DOHH2 (cell line): ENCODE data around the gene MYO1D.

Source experiments
- H3F3A ChIP-seq: fragments of 200-600 bp; sonication (generic), shearing (Covaris generic); 2 replicates; pipeline ENCODE4 v1.6.0; 2016; ENCODE audit warnings: antibody characterized with exemption, mild to moderate bottlenecking; ENCODE audit not compliant: control insufficient read depth, insufficient read depth
- H3K27ac ChIP-seq: fragments of 200-600 bp; sonication (generic); 2 replicates; pipeline ENCODE4 v1.5.1; 2014; ENCODE audit warnings: low read depth, mild to moderate bottlenecking, low read length, moderate library complexity
- H3K27me3 ChIP-seq: fragments of 200-600 bp; sonication (generic); 2 replicates; pipeline ENCODE4 v1.6.1; 2014; ENCODE audit warnings: mild to moderate bottlenecking, low read length, mixed read lengths; ENCODE audit not compliant: control insufficient read depth
- H3K36me3 ChIP-seq: fragments of 200-600 bp; sonication (generic); 2 replicates; pipeline ENCODE4 v1.6.1; 2014; ENCODE audit warnings: mild to moderate bottlenecking, low read length, moderate library complexity, mixed read lengths; ENCODE audit not compliant: control insufficient read depth
- H3K4me1 ChIP-seq: fragments of 200-600 bp; sonication (generic); 2 replicates; pipeline ENCODE4 v1.6.1; 2014; ENCODE audit warnings: mild to moderate bottlenecking, low read length, mixed read lengths; ENCODE audit not compliant: control insufficient read depth
- H3K4me2 ChIP-seq: fragments of 200-600 bp; sonication (generic); 2 replicates; pipeline ENCODE4 v1.6.0; 2014; ENCODE audit warnings: mild to moderate bottlenecking, low read length, moderate library complexity
- H3K4me3 ChIP-seq: fragments of 200-600 bp; sonication (generic); 2 replicates; pipeline ENCODE4 v1.5.1; 2014; ENCODE audit warnings: mild to moderate bottlenecking, low read length, mixed read lengths
- H3K79me2 ChIP-seq: fragments of 200-600 bp; sonication (generic); 2 replicates; pipeline ENCODE4 v1.6.1; 2014; ENCODE audit warnings: mild to moderate bottlenecking, low read length, mixed read lengths; ENCODE audit not compliant: control insufficient read depth
- H3K9me2 ChIP-seq: fragments of 200-600 bp; sonication (generic); replicated peaks from 2 replicates; pipeline ENCODE4 v1.6.1; 2014; ENCODE audit warnings: mild to moderate bottlenecking, low read length, mixed read lengths; ENCODE audit not compliant: control insufficient read depth
- H3K9me3 ChIP-seq: fragments of 200-600 bp; sonication (generic); 2 replicates; pipeline ENCODE4 v1.6.1; 2014; ENCODE audit warnings: antibody characterized with exemption, low read length, mixed read lengths; ENCODE audit not compliant: control insufficient read depth, insufficient read depth
- H4K20me1 ChIP-seq: fragments of 200-600 bp; sonication (generic); 2 replicates; pipeline ENCODE4 v1.6.0; 2014; ENCODE audit warnings: low read depth, mild to moderate bottlenecking, antibody characterized with exemption, low read length, moderate library complexity; ENCODE audit not compliant: control insufficient read depth, insufficient read depth
- EZH2phosphoT487 ChIP-seq: fragments of 200-600 bp; sonication (generic); IDR thresholded peaks from 2 replicates; pipeline ENCODE4 v1.6.1; 2017; ENCODE audit warnings: borderline replicate concordance, mild to moderate bottlenecking, antibody characterized with exemption, low read length, moderate library complexity, mixed read lengths
- TF ChIP-seq, protein P1 (sequence below): fragments of 200-600 bp; sonication (generic); IDR thresholded peaks from one replicate; pipeline ENCODE4 v1.5.1; 2014; ENCODE audit warnings: antibody characterized with exemption, mild to moderate bottlenecking, low read depth, low read length; ENCODE audit not compliant: poor library complexity, severe bottlenecking

The MYO1D gene

DNA sequence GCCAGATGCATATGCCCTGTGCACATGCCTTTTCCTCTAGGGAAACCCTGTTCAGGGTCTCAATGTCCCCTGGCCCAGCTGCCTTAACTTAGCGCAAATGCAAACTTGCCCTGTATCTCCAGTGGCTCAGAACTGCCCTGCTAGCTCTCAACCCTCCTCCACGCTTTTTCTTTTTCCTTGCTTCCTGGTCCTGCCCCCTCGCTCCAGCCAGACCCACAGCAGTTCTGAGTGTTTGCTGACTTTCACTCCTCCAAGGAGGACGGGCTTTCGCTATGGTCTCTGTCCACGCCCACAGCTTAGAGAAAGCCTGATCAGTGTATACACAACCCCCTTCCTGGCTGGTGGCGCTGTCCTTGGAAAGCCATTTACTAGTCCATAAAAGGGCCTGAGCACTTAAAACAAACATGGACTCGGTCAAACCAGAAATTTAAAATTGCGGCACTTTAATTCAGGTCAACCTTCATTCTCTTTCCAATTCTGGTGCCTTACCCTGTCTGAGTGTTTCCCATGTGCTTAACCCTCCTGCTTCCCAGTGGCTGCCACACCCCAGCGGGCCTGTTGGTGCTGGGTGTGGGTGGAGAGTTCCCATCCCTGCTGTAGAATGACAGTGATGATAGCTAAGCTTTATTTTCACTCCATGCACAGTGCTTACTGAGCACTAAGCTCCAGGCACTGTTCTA is 35.4 kb upstream of the MYO1D start:
- no peak overlapping the region for H3K4me3 ChIP-seq
- TF ChIP-seq, protein P1, sequence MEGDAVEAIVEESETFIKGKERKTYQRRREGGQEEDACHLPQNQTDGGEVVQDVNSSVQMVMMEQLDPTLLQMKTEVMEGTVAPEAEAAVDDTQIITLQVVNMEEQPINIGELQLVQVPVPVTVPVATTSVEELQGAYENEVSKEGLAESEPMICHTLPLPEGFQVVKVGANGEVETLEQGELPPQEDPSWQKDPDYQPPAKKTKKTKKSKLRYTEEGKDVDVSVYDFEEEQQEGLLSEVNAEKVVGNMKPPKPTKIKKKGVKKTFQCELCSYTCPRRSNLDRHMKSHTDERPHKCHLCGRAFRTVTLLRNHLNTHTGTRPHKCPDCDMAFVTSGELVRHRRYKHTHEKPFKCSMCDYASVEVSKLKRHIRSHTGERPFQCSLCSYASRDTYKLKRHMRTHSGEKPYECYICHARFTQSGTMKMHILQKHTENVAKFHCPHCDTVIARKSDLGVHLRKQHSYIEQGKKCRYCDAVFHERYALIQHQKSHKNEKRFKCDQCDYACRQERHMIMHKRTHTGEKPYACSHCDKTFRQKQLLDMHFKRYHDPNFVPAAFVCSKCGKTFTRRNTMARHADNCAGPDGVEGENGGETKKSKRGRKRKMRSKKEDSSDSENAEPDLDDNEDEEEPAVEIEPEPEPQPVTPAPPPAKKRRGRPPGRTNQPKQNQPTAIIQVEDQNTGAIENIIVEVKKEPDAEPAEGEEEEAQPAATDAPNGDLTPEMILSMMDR: no peak
- TF ChIP-seq EZH2phosphoT487: no peak
- no peaks in the 10 kb centered on the region for H3K9me3 ChIP-seq
- H3K79me2 ChIP-seq: no peaks in the 10 kb centered on the region
- H3K4me2 ChIP-seq: no peak overlapping the region
- H3K9me2 ChIP-seq: no peaks in the 10 kb centered on the region
- H3F3A ChIP-seq: no peaks in the 10 kb centered on the region
- H4K20me1 ChIP-seq: no peaks in the 10 kb centered on the region
- H3K4me1 ChIP-seq: no peaks in the 10 kb centered on the region
- H3K27me3 ChIP-seq: no peaks in the 10 kb centered on the region
- H3K27ac ChIP-seq: no peak overlapping the region
- no peaks in the 10 kb centered on the region for H3K36me3 ChIP-seq

- no peaks in the 10 kb centered on the region for H3K36me3 ChIP-seq
- H3K4me3 ChIP-seq: no peak overlapping the region
- no peak overlapping the region for H3K4me2 ChIP-seq
- no peak overlapping the region for H3K27ac ChIP-seq
- H3K79me2 ChIP-seq: no peaks in the 10 kb centered on the region
- no peaks in the 10 kb centered on the region for H3F3A ChIP-seq
- no peaks in the 10 kb centered on the region for H3K4me1 ChIP-seq
- H3K27me3 ChIP-seq: no peaks in the 10 kb centered on the region
- no peaks in the 10 kb centered on the region for H4K20me1 ChIP-seq
- no peaks in the 10 kb centered on the region for H3K9me2 ChIP-seq
- TF ChIP-seq, protein P1: no peak
- TF ChIP-seq EZH2phosphoT487: no peak
- H3K9me3 ChIP-seq: no peaks in the 10 kb centered on the region
Measured at GRCh38 chr17:32910769-32911168, 33.8 kb upstream of the MYO1D start.

DNA sequence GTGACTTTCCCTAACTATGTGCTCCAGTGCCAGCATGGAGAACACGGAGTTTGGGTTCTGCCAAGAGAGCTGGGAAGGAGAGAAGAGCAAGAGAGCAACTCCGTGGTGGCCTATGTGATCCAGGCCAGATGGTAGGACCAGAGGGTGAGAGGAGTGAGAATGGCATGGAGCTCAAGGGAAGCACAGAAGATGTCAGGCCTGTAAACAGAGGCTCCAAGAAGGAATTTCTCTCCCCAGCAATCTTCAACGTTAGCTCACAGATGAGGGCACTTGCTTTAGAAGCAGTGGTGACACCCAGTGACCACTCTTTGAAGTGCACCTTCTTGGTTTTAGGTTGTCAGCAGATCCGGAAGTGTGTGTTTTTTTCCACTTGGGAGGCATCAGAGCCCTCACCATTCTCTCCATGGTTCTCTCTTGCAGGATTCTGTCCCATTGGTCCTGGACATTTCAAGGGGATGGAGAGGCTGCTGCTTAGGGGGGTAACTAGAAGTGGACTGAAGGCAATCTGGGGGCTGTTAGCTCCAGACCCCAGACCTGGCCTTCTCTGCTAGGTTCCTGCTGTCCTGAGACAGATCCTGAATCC is 33.0 kb upstream of the MYO1D start:
- no peaks in the 10 kb centered on the region for H4K20me1 ChIP-seq
- no peaks in the 10 kb centered on the region for H3F3A ChIP-seq
- no peak overlapping the region for H3K27ac ChIP-seq
- no peaks in the 10 kb centered on the region for H3K4me1 ChIP-seq
- no peaks in the 10 kb centered on the region for H3K9me3 ChIP-seq
- TF ChIP-seq, protein P1: peak; percentile 69
- TF ChIP-seq EZH2phosphoT487: no peak
- no peak overlapping the region for H3K4me2 ChIP-seq
- H3K4me3 ChIP-seq: no peak overlapping the region
- no peaks in the 10 kb centered on the region for H3K79me2 ChIP-seq
- H3K9me2 ChIP-seq: no peaks in the 10 kb centered on the region
- H3K27me3 ChIP-seq: no peaks in the 10 kb centered on the region
- no peaks in the 10 kb centered on the region for H3K36me3 ChIP-seq
